ENCODE results near the gene PTPRJ. TPM values are rescaled to one million over a fixed set of nuclear protein-coding genes. Genes with fewer than 3 reads are reported as not detected.

PTPRJ gene
- total and polyA plus RNA-seq, 2 of the 4 experiments (the other 2 are of a cell fraction) = 5.6 to 14.9 TPM

- H4K5ac ChIP-seq (ENCODE audit: low read depth, low read length) = no peak overlapping the region
- no TSS peak for BruUV-seq (replicated peaks)
- H3K27ac ChIP-seq (ENCODE audit: insufficient read depth, low read length) = no peak overlapping the region
- H2AFZ ChIP-seq (replicated peaks; ENCODE audit: low read length, poor library complexity) = no peak overlapping the region
- no peak overlapping the region for H4K91ac ChIP-seq (ENCODE audit: insufficient read depth, low read depth, low read length)
- no peak overlapping the region for H3K4ac ChIP-seq (ENCODE audit: low read depth, low read length)
- no peak overlapping the region for H2BK15ac ChIP-seq (ENCODE audit: low read depth, low read length)
- H3K4me2 ChIP-seq (ENCODE audit: low read depth, low read length) = no peak overlapping the region
- no peak overlapping the region for H3K14ac ChIP-seq (replicated peaks; ENCODE audit: low read depth, low read length)
- DNase-seq (no peak), ATAC-seq (ENCODE audit: low read depth) (no peak)
- peaks cover 38 to 71% of the 10 kb centered on the region in 2 experiments for H3K79me1 ChIP-seq (ENCODE audit: low read depth in 1 of 2, low read length in 2 of 2)
- H3K36me3 ChIP-seq (ENCODE audit: control insufficient read depth, insufficient read depth, low read length) = no peaks in the 10 kb centered on the region
- CTCF ChIA-PET = interaction anchor here (0.5 kb wide), 1 partner anchor 10 kb away, joined by 3 read pairs; no protein-coding TSS in a partner anchor
- H4K8ac ChIP-seq (ENCODE audit: low read depth in 2 of 2, low read length in 2 of 2) = no peak overlapping the region
- H4K20me1 ChIP-seq (ENCODE audit: insufficient read depth, low read length) = peaks cover 8% of the 10 kb centered on the region; the same call in 1 of the 2 replicates
- H2AK9ac ChIP-seq (replicated peaks; ENCODE audit: low read depth, low read length, poor library complexity) = no peak overlapping the region
- no peak overlapping the region for H3K56ac ChIP-seq (ENCODE audit: extremely low read depth, insufficient read depth, low read length)
- TF ChIP-seq RFX5 (IDR thresholded peaks at IDR 0.05; ENCODE audit: low read depth, low read length) = no peak
- no peak for TF ChIP-seq MXI1 (IDR thresholded peaks at IDR 0.05; ENCODE audit: borderline replicate concordance, low read depth, low read length)
- no peak for TF ChIP-seq RAD21 (IDR thresholded peaks at IDR 0.05; ENCODE audit: low read length)
- TF ChIP-seq USF2 (IDR thresholded peaks at IDR 0.05; ENCODE audit: low read depth, low read length) = no peak
- TF ChIP-seq CHD1 (IDR thresholded peaks at IDR 0.05; ENCODE audit: low read depth, low read length) = no peak
- TF ChIP-seq SMC3 (IDR thresholded peaks at IDR 0.05; ENCODE audit: low read depth, low read length) = no peak
- no peak for TF ChIP-seq POLR2A (IDR thresholded peaks at IDR 0.05; ENCODE audit: low read depth, low read length)
- no peak for TF ChIP-seq NFE2L2 (IDR thresholded peaks at IDR 0.05; ENCODE audit: low read depth, low read length)
- no peak for TF ChIP-seq BHLHE40 (IDR thresholded peaks at IDR 0.05; ENCODE audit: low read depth, low read length)
- no peak for TF ChIP-seq MAFK (IDR thresholded peaks at IDR 0.05; ENCODE audit: low read depth, low read length)
- no peak for TF ChIP-seq MAZ (IDR thresholded peaks at IDR 0.05; ENCODE audit: borderline replicate concordance, low read depth, low read length)
- no peak for TF ChIP-seq ELK1 (IDR thresholded peaks at IDR 0.05; ENCODE audit: borderline replicate concordance, low read depth, low read length)
- TF ChIP-seq CTCF (conservative IDR thresholded peaks at IDR 0.05; ENCODE audit: low read depth, low read length) = no peak
- no peak for TF ChIP-seq FOS (IDR thresholded peaks at IDR 0.05; ENCODE audit: low read depth, low read length)
- TF ChIP-seq RCOR1 (IDR thresholded peaks at IDR 0.05; ENCODE audit: insufficient replicate concordance, low read length) = no peak
- no peaks in the 10 kb centered on the region; the same call in 1 of the 2 replicates for H3K4me1 ChIP-seq (ENCODE audit: control insufficient read depth, insufficient read depth, low read length)
- H3K9me1 ChIP-seq (ENCODE audit: insufficient read depth, low read length) = peaks cover 7% of the 10 kb centered on the region; the same call in 1 of the 2 replicates
- no peaks in the 10 kb centered on the region for H3K27me3 ChIP-seq (ENCODE audit: control insufficient read depth, insufficient read depth, low read length)
- H2BK120ac ChIP-seq (ENCODE audit: low read depth, low read length) = no peak overlapping the region
- 100% methylated on average over 1 of the region's 5 CpGs; no CpG with 5 or more reads in 1 of the 2 experiments for WGBS, 2 experiments (ENCODE audit: extremely low coverage in 2 of 2, insufficient read length in 1 of 2)
- peak overlapping the region; percentile 56 for H2BK5ac ChIP-seq (ENCODE audit: low read depth, low read length, poor library complexity, severe bottlenecking)
- H3K18ac ChIP-seq (ENCODE audit: low read depth, low read length) = no peak overlapping the region
- dilution Hi-C loops (cut with HindIII; ENCODE audit: low sequenced_read_pairs, unreplicated experiment) = no loop called here
- POLR2A ChIA-PET (ENCODE audit: unreplicated experiment) = interaction anchor here (0.6 kb wide), 1 partner anchor 22 kb away, joined by 3 read pairs; no protein-coding TSS in a partner anchor
- intact Hi-C loops (cut with micrococcal nuclease) = no loop called here
- in situ Hi-C loops (cut with MboI; ENCODE audit: low sequenced_read_pairs) = no loop called here
- H3K9ac ChIP-seq (ENCODE audit: low read depth, low read length) = no peak overlapping the region
- no peak overlapping the region for H2BK20ac ChIP-seq (ENCODE audit: low read depth, low read length)
- H3K4me3 ChIP-seq (ENCODE audit: insufficient read depth, low read depth, low read length) = no peak overlapping the region
- H2AK5ac ChIP-seq (ENCODE audit: low read depth, low read length) = no peak overlapping the region
- no peaks in the 10 kb centered on the region for H3K9me3 ChIP-seq (ENCODE audit: control insufficient read depth, insufficient read depth, low read length)
- H3K23ac ChIP-seq (ENCODE audit: low read depth, low read length) = no peak overlapping the region
Observed at GRCh38 chr11:48041877-48042695, 61.7 kb downstream of the PTPRJ start.
